ENCODE measurements around the gene GNG13. TPM values are rescaled to one million over a fixed set of nuclear protein-coding genes. Genes with fewer than 3 reads are reported as not detected.

Gene GNG13
- total RNA-seq, 1 donor from 2014 or later, result not detected

GRCh38 chr16:819336-820043 lies 19.0 kb upstream of the GNG13 start:
- H3K4me3 Mint-ChIP-seq, result no peak overlapping the region
- no peak for TF ChIP-seq CTCF (conservative IDR thresholded peaks at IDR 0.05)
- H3K27me3 Mint-ChIP-seq (ENCODE audit: low read depth), result peaks cover 40% of the 10 kb centered on the region
- H3K27ac Mint-ChIP-seq (ENCODE audit: unreplicated experiment), result no peak overlapping the region
- H3K36me3 Mint-ChIP-seq (ENCODE audit: low read depth), result no peaks in the 10 kb centered on the region
- no peak for DNase-seq (ENCODE audit: low read depth, low spot score)
- H3K4me1 Mint-ChIP-seq, result peaks cover 9% of the 10 kb centered on the region
- H3K9me3 Mint-ChIP-seq, result no peaks in the 10 kb centered on the region

GRCh38 chr16:818592-818991 lies 18.1 kb upstream of the GNG13 start:
- Mint-ChIP-seq H3K27me3 (ENCODE audit: low read depth) (peaks cover 37% of the 10 kb centered on the region), H3K4me3 (no peak overlapping the region), H3K4me1 (peaks cover 13% of the 10 kb centered on the region), H3K9me3 (no peaks in the 10 kb centered on the region), H3K36me3 (ENCODE audit: low read depth) (no peaks in the 10 kb centered on the region), H3K27ac (ENCODE audit: unreplicated experiment) (no peak overlapping the region)
- no peak for TF ChIP-seq CTCF (conservative IDR thresholded peaks at IDR 0.05)
- no peak for DNase-seq (ENCODE audit: low read depth, low spot score)

- H3K36me3 Mint-ChIP-seq (ENCODE audit: low read depth), result no peaks in the 10 kb centered on the region
- peaks cover 33% of the 10 kb centered on the region for H3K27me3 Mint-ChIP-seq (ENCODE audit: low read depth)
- no peak overlapping the region for H3K4me3 Mint-ChIP-seq
- peaks cover 13% of the 10 kb centered on the region for H3K4me1 Mint-ChIP-seq
- no peak for TF ChIP-seq CTCF (conservative IDR thresholded peaks at IDR 0.05)
- H3K9me3 Mint-ChIP-seq, result no peaks in the 10 kb centered on the region
- no peak overlapping the region for H3K27ac Mint-ChIP-seq (ENCODE audit: unreplicated experiment)
- no peak for DNase-seq (ENCODE audit: low read depth, low spot score)
Measured at GRCh38 chr16:818132-818531, 17.6 kb upstream of the GNG13 start.

- H3K27ac Mint-ChIP-seq (ENCODE audit: unreplicated experiment), result no peak overlapping the region
- peaks cover 38% of the 10 kb centered on the region for H3K27me3 Mint-ChIP-seq (ENCODE audit: low read depth)
- no peaks in the 10 kb centered on the region for H3K9me3 Mint-ChIP-seq
- no peaks in the 10 kb centered on the region for H3K36me3 Mint-ChIP-seq (ENCODE audit: low read depth)
- no peak overlapping the region for H3K4me3 Mint-ChIP-seq
- TF ChIP-seq CTCF (conservative IDR thresholded peaks at IDR 0.05), result no peak
- DNase-seq (ENCODE audit: low read depth, low spot score), result no peak
- peaks cover 13% of the 10 kb centered on the region for H3K4me1 Mint-ChIP-seq
Measured at GRCh38 chr16:817001-817906, 16.7 kb upstream of the GNG13 start.

- Mint-ChIP-seq H3K9me3 (no peaks in the 10 kb centered on the region), H3K27ac (ENCODE audit: unreplicated experiment) (no peak overlapping the region), H3K4me3 (no peak overlapping the region), H3K4me1 (peaks cover 7% of the 10 kb centered on the region), H3K27me3 (ENCODE audit: low read depth) (peaks cover 43% of the 10 kb centered on the region), H3K36me3 (ENCODE audit: low read depth) (no peaks in the 10 kb centered on the region)
- TF ChIP-seq CTCF (conservative IDR thresholded peaks at IDR 0.05), result no peak
- DNase-seq (ENCODE audit: low read depth, low spot score), result no peak
Measured at GRCh38 chr16:815861-816260, 15.3 kb upstream of the GNG13 start.
